Ascending aorta (tissue), 2 donors: ENCODE data around the gene MIPOL1. TPM values are rescaled to one million over a fixed set of nuclear protein-coding genes. Genes with fewer than 3 reads are reported as not detected.

Source experiments
- DNase-seq, 2 donors: peaks; one replicate each; pipeline ENCODE4 v3.0.0-alpha.2; 2019; ENCODE audit warnings: low spot score in 2 of 2
- H3K27ac ChIP-seq, 2 donors: fragments of 200-600 bp; sonication (generic); one replicate each; pipeline ENCODE4 v1.5.1; 2016 to 2017; ENCODE audit warnings: mild to moderate bottlenecking in 1 of 2
- H3K27me3 ChIP-seq: fragments of 200-600 bp; sonication (generic); one replicate; pipeline ENCODE4 v1.5.1; 2017
- H3K36me3 ChIP-seq, 2 donors: fragments of 200-600 bp; sonication (generic); one replicate each; pipeline ENCODE4 v1.5.1; 2016
- H3K4me1 ChIP-seq, 2 donors: fragments of 200-600 bp; sonication (generic); one replicate each; pipeline ENCODE4 v1.5.1; 2016 to 2017; ENCODE audit warnings: mild to moderate bottlenecking in 1 of 2
- H3K4me3 ChIP-seq, 2 donors: fragments of 200-600 bp; sonication (generic); one replicate each; pipeline ENCODE4 v1.5.1; 2016 to 2017; ENCODE audit warnings: mild to moderate bottlenecking in 1 of 2
- H3K9me3 ChIP-seq, 2 donors: fragments of 200-600 bp; sonication (generic); one replicate each; pipeline ENCODE4 v1.5.1; 2016
- CTCF ChIP-seq, 3 experiments: fragments of 200-600 bp in 2 of 3; fragments of 450-650 bp in 1 of 3; sonication (generic) in 2 of 3; IDR thresholded peaks; one replicate each; pipeline ENCODE4 v1.5.1; 2016 to 2019; ENCODE audit warnings: antibody characterized with exemption in 3 of 3, mild to moderate bottlenecking in 1 of 3, moderate library complexity in 1 of 3
- intact Hi-C: fragments of 100-400 bp; cut with DNase I; formaldehyde crosslinking; loops from one replicate; pipeline ENCODE4 v1.15.1; 2023
- total RNA-seq: library from RNA; depleted of rRNA; stranded (reverse); fragments of >200 nt; gene quantifications from one replicate; pipeline ENCODE4 v1.1.0, GENCODE V29; 2016

Gene MIPOL1
- total RNA-seq, 1 donor from 2014 or later: 8.6 TPM

GRCh38 chr14:37241198-37241597 lies 43.5 kb downstream of the MIPOL1 start:
- Histone ChIP-seq H3K9me3 (no peaks in the 10 kb centered on the region), H3K4me1 (no peaks in the 10 kb centered on the region), H3K27me3 (no peaks in the 10 kb centered on the region), H3K36me3 (no peaks in the 10 kb centered on the region), H3K4me3 (no peak overlapping the region), H3K27ac (no peak overlapping the region)
- no peak for DNase-seq
- intact Hi-C loops: loop anchor here (10.0 kb wide), 1 partner anchor 354 kb away; the partner anchor contains the start of genes FOXA1 and TTC6
- no peak for TF ChIP-seq CTCF (IDR thresholded peaks at IDR 0.05)

GRCh38 chr14:37246427-37246829 lies 48.7 kb downstream of the MIPOL1 start:
- Histone ChIP-seq H3K4me3 (no peak overlapping the region), H3K36me3 (no peaks in the 10 kb centered on the region), H3K27me3 (no peaks in the 10 kb centered on the region), H3K9me3 (no peaks in the 10 kb centered on the region), H3K4me1 (no peaks in the 10 kb centered on the region), H3K27ac (no peak overlapping the region)
- DNase-seq: no peak
- TF ChIP-seq CTCF (IDR thresholded peaks at IDR 0.05): peak; percentile 36 to 72 (median 62)
- intact Hi-C loops: loop anchor here (10.0 kb wide), 1 partner anchor 348 kb away; the partner anchor contains the start of genes FOXA1 and TTC6

DNA sequence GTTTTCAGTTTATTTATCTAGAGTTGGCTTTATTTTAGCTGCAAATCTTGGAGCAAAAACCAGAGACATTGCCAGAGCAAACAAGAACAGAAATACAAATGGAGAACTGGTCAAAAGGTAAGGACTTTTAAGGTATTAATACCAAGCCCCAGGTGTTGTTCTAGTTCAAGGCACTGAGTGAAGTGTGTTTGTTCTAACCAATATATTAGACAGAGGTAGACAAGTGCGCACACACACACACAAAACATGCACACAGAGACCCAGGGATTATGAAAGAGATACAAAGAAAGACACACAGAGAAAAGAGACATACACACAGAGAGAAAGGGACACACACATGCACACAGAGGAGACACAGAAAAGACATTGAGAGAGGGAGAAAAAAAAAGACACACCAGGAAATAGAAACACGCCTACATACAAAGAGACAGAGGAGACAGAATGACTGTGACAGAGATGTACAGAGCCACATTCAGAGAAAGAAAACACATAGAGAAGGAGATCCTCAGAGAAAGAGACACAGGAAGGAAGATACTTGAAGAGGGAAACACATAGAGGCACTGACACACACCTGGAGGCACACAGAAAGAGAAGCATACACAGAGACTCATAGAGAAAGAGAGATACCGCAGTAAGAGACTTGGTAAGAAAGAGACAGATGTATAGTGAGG lies 50.2 kb downstream of the MIPOL1 start:
- Histone ChIP-seq H3K4me3 (no peak overlapping the region), H3K36me3 (no peaks in the 10 kb centered on the region), H3K27me3 (no peaks in the 10 kb centered on the region), H3K27ac (no peak overlapping the region), H3K4me1 (no peaks in the 10 kb centered on the region), H3K9me3 (no peaks in the 10 kb centered on the region)
- DNase-seq: no peak
- intact Hi-C loops: loop anchor here (10.0 kb wide), 1 partner anchor 347 kb away; the partner anchor contains the start of genes FOXA1 and TTC6
- no peak for TF ChIP-seq CTCF (IDR thresholded peaks at IDR 0.05)

DNA sequence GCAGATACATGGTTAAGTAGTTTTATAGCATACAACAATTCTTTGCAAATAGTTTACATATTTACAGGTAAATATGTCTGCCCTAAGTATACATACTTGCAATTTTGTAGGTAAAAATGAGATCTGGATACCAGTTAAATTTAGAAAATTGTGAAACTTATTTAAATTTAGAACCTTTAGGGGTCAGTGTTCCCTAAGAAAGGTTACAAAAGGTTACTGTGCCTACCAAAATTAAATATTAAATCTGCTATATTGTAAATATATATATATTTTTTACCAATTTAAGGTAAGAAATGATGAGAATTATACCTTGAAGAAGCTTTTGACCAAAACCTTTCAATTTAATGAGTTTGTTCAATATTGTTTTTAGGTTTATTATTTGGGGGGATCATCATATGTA lies 54.0 kb downstream of the MIPOL1 start:
- intact Hi-C loops: no loop called here
- H3K4me1 ChIP-seq: no peaks in the 10 kb centered on the region
- TF ChIP-seq CTCF (IDR thresholded peaks at IDR 0.05): no peak
- no peak overlapping the region for H3K4me3 ChIP-seq
- H3K27me3 ChIP-seq: no peaks in the 10 kb centered on the region
- no peaks in the 10 kb centered on the region for H3K9me3 ChIP-seq
- H3K36me3 ChIP-seq: no peaks in the 10 kb centered on the region
- H3K27ac ChIP-seq: no peak overlapping the region
- no peak for DNase-seq

DNA sequence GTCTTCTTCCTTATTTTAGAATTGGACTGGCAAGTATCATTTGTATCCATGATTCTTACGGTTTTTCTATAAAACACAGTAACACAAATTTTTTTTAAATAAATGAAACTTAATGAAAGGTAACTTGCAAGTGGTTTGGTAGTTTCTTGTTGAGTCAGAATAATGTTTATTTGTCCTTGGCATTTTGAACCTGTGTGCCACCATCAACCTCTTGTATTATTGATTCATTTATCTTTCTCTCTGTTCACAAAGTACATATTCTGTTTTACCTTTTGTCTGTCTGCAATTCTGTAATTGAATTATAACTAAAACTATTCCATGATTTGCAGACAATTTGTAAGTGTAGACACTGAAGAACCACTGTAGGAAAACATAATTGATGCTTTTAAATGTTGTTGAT lies 54.7 kb downstream of the MIPOL1 start:
- TF ChIP-seq CTCF (IDR thresholded peaks at IDR 0.05): no peak
- intact Hi-C loops: no loop called here
- no peak overlapping the region for H3K4me3 ChIP-seq
- DNase-seq: no peak
- no peaks in the 10 kb centered on the region for H3K4me1 ChIP-seq
- no peaks in the 10 kb centered on the region for H3K36me3 ChIP-seq
- H3K9me3 ChIP-seq: no peaks in the 10 kb centered on the region
- H3K27me3 ChIP-seq: no peaks in the 10 kb centered on the region
- H3K27ac ChIP-seq: no peak overlapping the region
